OCI-LY3 (cell line): Measurements from ENCODE around the gene FUBP1.
A peak's percentile ranks its signal among the peaks of the same experiment; 100 is the strongest.
"Not testable (repeated sequence)": the region's sequence is repeated elsewhere in the genome, so short reads cannot be mapped to it uniquely, and the experiment has no call there.

ENCODE experiments used
- H2AFZ ChIP-seq: fragments of 200-600, 300-600 bp; shearing (Covaris generic); 2 replicates; pipeline ENCODE4 v1.6.0; 2014; ENCODE audit warnings: antibody characterized with exemption, low read depth, low read length
- H3K27ac ChIP-seq: fragments of 200-600, 300-600 bp; sonication (generic); 2 replicates; pipeline ENCODE4 v1.5.1; 2014; ENCODE audit warnings: mild to moderate bottlenecking, low read length, moderate library complexity, mixed read lengths
- H3K27me3 ChIP-seq: fragments of 200-600, 300-600 bp; sonication (generic); 2 replicates; pipeline ENCODE4 v1.6.1; 2014; ENCODE audit warnings: low read depth, low read length, mixed read lengths
- H3K36me3 ChIP-seq: fragments of 200-600, 300-600 bp; sonication (generic); replicated peaks from 2 replicates; pipeline ENCODE3; 2014; ENCODE audit warnings: low read depth, low read length, mixed read lengths
- H3K4me1 ChIP-seq: fragments of 300-600, 200-600 bp; sonication (generic); 2 replicates; pipeline ENCODE4 v1.6.1; 2014; ENCODE audit warnings: low read length, mixed read lengths
- H3K4me2 ChIP-seq: fragments of 200-600, 300-600 bp; sonication (generic); 2 replicates; pipeline ENCODE4 v1.6.1; 2014; ENCODE audit warnings: low read length, mixed read lengths
- H3K4me3 ChIP-seq: fragments of 300-600, 200-600 bp; sonication (generic); 2 replicates; pipeline ENCODE4 v1.5.1; 2014; ENCODE audit warnings: antibody characterized with exemption, mild to moderate bottlenecking, low read length, moderate library complexity
- H3K79me2 ChIP-seq: fragments of 300-600, 200-600 bp; shearing (Covaris generic); 2 replicates; pipeline ENCODE4 v1.6.1; 2014; ENCODE audit warnings: mild to moderate bottlenecking, low read length, mixed read lengths
- H3K9ac ChIP-seq: fragments of 300-600, 200-600 bp; shearing (Covaris generic); 2 replicates; pipeline ENCODE4 v1.6.0; 2014; ENCODE audit warnings: mild to moderate bottlenecking, low read length, moderate library complexity
- H3K9me3 ChIP-seq: fragments of 200-600, 300-600 bp; shearing (Covaris generic); 2 replicates; pipeline ENCODE4 v1.6.1; 2014; ENCODE audit warnings: low read length, mixed read lengths; ENCODE audit not compliant: insufficient read depth
- H4K20me1 ChIP-seq: fragments of 200-600, 300-600 bp; sonication (generic); 2 replicates; pipeline ENCODE4 v1.6.1; 2016; ENCODE audit warnings: low read length, mixed read lengths; ENCODE audit not compliant: insufficient read depth
- CTCF ChIP-seq: fragments of 200-600, 300-600 bp; sonication (generic); IDR thresholded peaks from 2 replicates; pipeline ENCODE4 v1.5.1; 2014; ENCODE audit warnings: antibody characterized with exemption, low read length, low read depth
- EZH2phosphoT487 ChIP-seq: fragments of 200-600 bp; shearing (Covaris generic); IDR thresholded peaks from 2 replicates; pipeline ENCODE4 v1.6.1; 2018; ENCODE audit warnings: antibody characterized with exemption, mixed run types, low read depth

Gene FUBP1

GRCh38 chr1:77978969-77979876 lies at the start of gene FUBP1:
Gene FUBP1 (minus strand): TSS chr1:77979072. CDS start chr1:77979004, 68 bp downstream.
- Histone ChIP-seq H3K9ac (peak within 1 kb of the TSS; percentile 93), H4K20me1 (peaks cover 38% of the 10 kb centered on the region), H3K79me2 (peaks cover 75% of the 10 kb centered on the region), H3K4me3 (peak within 1 kb of the TSS; percentile 90), H3K36me3 (peaks cover 35% of the 10 kb centered on the region), H3K27ac (peak within 1 kb of the TSS; percentile 98), H2AFZ (no peak within 1 kb of the TSS), H3K4me1 (peaks cover 31% of the 10 kb centered on the region), H3K9me3 (no peaks in the 10 kb centered on the region), H3K4me2 (peak within 1 kb of the TSS; percentile 78), H3K27me3 (no peaks in the 10 kb centered on the region)
- TF ChIP-seq CTCF (peak; percentile 49), EZH2phosphoT487 (no peak)

- H3K9me3 ChIP-seq, H3K27ac ChIP-seq, H3K9ac ChIP-seq, H3K4me1 ChIP-seq, H3K27me3 ChIP-seq, H2AFZ ChIP-seq, H3K79me2 ChIP-seq, H3K36me3 ChIP-seq, H3K4me2 ChIP-seq, H3K4me3 ChIP-seq, H4K20me1 ChIP-seq: not testable (repeated sequence)
Measured at GRCh38 chr1:78021134-78021533, 42.3 kb upstream of the FUBP1 start.

- no peaks in the 10 kb centered on the region for H3K9me3 ChIP-seq
- H3K36me3 ChIP-seq, result no peaks in the 10 kb centered on the region
- H3K4me3 ChIP-seq, result no peak overlapping the region
- no peaks in the 10 kb centered on the region for H3K27me3 ChIP-seq
- H4K20me1 ChIP-seq, result no peaks in the 10 kb centered on the region
- H2AFZ ChIP-seq, result no peak overlapping the region
- H3K27ac ChIP-seq, result no peak overlapping the region
- no peaks in the 10 kb centered on the region for H3K4me1 ChIP-seq
- H3K9ac ChIP-seq, result no peak overlapping the region
- no peaks in the 10 kb centered on the region for H3K79me2 ChIP-seq
- no peak overlapping the region for H3K4me2 ChIP-seq
- TF ChIP-seq CTCF (no peak), EZH2phosphoT487 (no peak)
Measured at GRCh38 chr1:78019024-78019423, 40.2 kb upstream of the FUBP1 start.

DNA sequence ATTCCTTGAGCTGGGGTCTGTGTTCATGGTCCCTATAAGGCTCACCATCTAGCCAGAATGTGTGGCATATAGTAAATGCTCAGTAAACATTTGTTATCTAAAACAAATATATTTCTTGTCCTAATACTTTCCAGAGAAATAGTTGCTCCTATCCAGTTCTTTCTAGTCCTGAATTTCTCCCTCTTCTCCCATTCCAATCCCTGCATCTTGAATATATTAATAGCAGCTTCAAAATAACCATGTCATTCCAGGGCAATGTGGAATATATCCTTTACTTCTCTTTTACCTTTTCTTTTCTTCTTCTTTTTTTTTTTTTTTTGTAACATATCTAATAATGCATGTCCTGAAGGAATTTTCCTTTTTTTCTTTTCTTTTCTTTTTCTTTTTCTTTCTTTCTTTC lies 36.3 kb upstream of the FUBP1 start:
- H3K79me2 ChIP-seq, result no peaks in the 10 kb centered on the region

More for the DNA sequence above, 36.3 kb upstream of the FUBP1 start:
- Histone ChIP-seq H2AFZ (no peak overlapping the region), H3K27me3 (no peaks in the 10 kb centered on the region), H3K9ac (no peak overlapping the region), H3K4me3 (no peak overlapping the region), H3K36me3 (no peaks in the 10 kb centered on the region), H3K9me3 (no peaks in the 10 kb centered on the region), H3K27ac (no peak overlapping the region), H3K4me1 (no peaks in the 10 kb centered on the region), H3K4me2 (no peak overlapping the region), H4K20me1 (no peaks in the 10 kb centered on the region)
- TF ChIP-seq CTCF (no peak), EZH2phosphoT487 (no peak)
